GM12872 (cell line): ENCODE measurements around the gene CCL4.

Experiments used
- TF ChIP-seq, protein P1 (sequence below): IDR thresholded peaks from 3 replicates; pipeline ENCODE4 v1.5.1; 2011; ENCODE audit warnings: low read depth, mild to moderate bottlenecking, low read length, moderate library complexity; ENCODE audit not compliant: insufficient read depth

CCL4 gene

GRCh38 chr17:36094746-36095145 lies 8.9 kb upstream of the CCL4 start:
- TF ChIP-seq, protein P1, sequence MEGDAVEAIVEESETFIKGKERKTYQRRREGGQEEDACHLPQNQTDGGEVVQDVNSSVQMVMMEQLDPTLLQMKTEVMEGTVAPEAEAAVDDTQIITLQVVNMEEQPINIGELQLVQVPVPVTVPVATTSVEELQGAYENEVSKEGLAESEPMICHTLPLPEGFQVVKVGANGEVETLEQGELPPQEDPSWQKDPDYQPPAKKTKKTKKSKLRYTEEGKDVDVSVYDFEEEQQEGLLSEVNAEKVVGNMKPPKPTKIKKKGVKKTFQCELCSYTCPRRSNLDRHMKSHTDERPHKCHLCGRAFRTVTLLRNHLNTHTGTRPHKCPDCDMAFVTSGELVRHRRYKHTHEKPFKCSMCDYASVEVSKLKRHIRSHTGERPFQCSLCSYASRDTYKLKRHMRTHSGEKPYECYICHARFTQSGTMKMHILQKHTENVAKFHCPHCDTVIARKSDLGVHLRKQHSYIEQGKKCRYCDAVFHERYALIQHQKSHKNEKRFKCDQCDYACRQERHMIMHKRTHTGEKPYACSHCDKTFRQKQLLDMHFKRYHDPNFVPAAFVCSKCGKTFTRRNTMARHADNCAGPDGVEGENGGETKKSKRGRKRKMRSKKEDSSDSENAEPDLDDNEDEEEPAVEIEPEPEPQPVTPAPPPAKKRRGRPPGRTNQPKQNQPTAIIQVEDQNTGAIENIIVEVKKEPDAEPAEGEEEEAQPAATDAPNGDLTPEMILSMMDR, result no peak

DNA sequence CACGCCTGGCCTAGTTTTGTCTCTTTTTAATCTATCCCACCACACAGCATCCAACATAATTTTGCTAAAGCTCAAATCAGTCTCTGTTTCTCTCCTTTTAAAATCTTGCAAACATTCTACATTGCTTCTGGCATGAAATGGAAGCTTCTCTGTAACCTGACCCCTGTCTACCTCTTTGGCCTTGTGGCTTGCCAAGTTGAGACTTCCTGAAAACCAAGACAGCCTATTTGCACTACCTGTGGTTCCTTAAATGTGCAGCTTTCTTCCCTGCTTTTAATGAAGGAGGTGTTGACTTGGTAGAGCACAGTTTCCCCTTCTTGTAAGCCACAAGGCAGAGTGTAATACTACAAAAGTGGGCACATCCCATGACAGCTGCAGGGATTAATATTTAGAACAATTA lies 7.6 kb upstream of the CCL4 start:
- TF ChIP-seq, protein P1, result no peak

DNA sequence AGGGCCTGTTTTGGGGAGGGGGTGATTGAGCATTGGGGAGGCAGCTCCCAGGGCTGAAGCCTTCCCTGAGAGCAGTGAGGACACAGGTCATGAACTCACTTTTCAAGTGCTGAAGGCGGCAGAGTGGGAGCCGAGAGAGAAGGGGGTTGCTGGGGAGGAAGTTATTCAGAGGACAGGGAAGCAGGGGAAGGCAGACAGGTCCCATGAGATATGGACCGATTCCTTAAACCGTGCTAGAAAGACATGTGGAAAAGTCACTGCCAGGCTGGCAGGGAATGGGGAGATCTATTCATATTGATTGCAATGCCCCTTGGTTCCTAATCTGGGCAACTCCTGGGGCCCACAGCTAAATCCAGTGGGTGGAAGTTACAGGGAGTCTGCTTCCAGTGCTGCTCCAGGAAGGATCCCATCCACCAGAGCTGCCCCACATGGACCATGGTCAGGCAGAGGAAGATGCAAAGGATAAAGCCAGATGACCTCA lies 1.1 kb downstream of the CCL4 start:
- TF ChIP-seq, protein P1, result no peak

- TF ChIP-seq, protein P1, result no peak
Measured at GRCh38 chr17:36105781-36106492, 2.3 kb downstream of the CCL4 start.

DNA sequence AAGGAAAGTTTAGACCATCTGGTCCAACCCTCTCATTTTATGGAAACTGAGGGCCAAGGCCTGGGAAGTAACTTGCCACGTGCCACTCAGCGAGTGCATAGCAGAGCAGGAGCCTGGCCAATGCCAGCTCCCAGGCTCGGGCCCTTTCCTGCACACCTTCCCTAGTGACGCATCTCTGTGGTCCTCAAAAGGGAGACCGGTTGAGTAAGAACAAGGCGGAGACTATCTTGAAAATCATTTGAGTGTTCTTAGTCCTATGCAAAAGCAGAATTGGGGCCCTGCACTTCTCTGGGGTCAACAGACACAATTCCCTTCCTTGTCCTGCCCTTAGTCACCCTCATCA lies 2.8 kb downstream of the CCL4 start:
- TF ChIP-seq, protein P1, result no peak

GRCh38 chr17:36107660-36108059 lies 4.0 kb downstream of the CCL4 start:
- TF ChIP-seq, protein P1, result no peak

DNA sequence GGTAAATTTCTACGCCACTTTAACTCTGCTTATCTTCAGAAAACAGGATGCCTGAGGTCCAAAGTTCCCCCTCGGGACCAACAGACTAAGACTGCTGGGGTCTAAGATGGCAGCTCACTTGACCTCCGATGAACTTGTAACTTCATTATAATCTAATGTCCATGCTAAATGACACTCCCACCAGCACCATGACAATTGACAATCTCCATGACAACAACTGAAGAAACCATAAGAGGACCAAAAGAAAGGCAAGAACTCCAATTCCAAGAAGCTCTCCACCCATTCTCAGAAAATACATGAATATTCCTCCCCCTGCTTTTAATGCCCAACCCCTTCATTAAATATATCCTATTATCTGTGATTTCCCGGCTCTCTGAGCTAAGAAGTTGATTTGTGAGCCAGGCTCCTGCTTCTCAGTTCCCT lies 7.5 kb downstream of the CCL4 start:
- TF ChIP-seq, protein P1, result no peak
